Stimulated activated CD8-positive, alpha-beta memory T cell treated with anti-CD3 and anti-CD28 coated beads, Interleukin-7, amount 100 ng/mL, for 24 hours (primary cell): ENCODE results near the gene PRDM16.

Experiments
- DNase-seq: peaks from one replicate; pipeline ENCODE4 v3.0.0-alpha.2; 2020; ENCODE audit warnings: low read depth

PRDM16 gene

GRCh38 chr1:3339856-3340255 lies 270.9 kb downstream of the PRDM16 start:
- DNase-seq: no peak

- DNase-seq: no peak
Observed at GRCh38 chr1:3340548-3341235, 271.7 kb downstream of the PRDM16 start.

GRCh38 chr1:3341236-3341994 lies 272.4 kb downstream of the PRDM16 start:
- DNase-seq: no peak

- DNase-seq: no peak
Observed at GRCh38 chr1:3342960-3343359, 274.0 kb downstream of the PRDM16 start.

GRCh38 chr1:3344395-3344794 lies 275.4 kb downstream of the PRDM16 start:
- DNase-seq: no peak

GRCh38 chr1:3345792-3346191 lies 276.8 kb downstream of the PRDM16 start:
- DNase-seq: no peak

GRCh38 chr1:3346478-3346877 lies 277.5 kb downstream of the PRDM16 start:
- DNase-seq: no peak

- DNase-seq: no peak
Observed at GRCh38 chr1:3347257-3348020, 278.4 kb downstream of the PRDM16 start.

- no peak for DNase-seq
Observed at GRCh38 chr1:3348196-3348865, 279.3 kb downstream of the PRDM16 start.

GRCh38 chr1:3349161-3349967 lies 280.4 kb downstream of the PRDM16 start:
- DNase-seq: no peak

GRCh38 chr1:3349968-3350299 lies 280.9 kb downstream of the PRDM16 start:
- no peak for DNase-seq

GRCh38 chr1:3350506-3351261 lies 281.7 kb downstream of the PRDM16 start:
- no peak for DNase-seq

- no peak for DNase-seq
Observed at GRCh38 chr1:3351449-3352298, 282.7 kb downstream of the PRDM16 start.

- no peak for DNase-seq
Observed at GRCh38 chr1:3352299-3352951, 283.4 kb downstream of the PRDM16 start.

- no peak for DNase-seq
Observed at GRCh38 chr1:3352952-3353331, 283.9 kb downstream of the PRDM16 start.

- DNase-seq: no peak
Observed at GRCh38 chr1:3353876-3354275, 284.9 kb downstream of the PRDM16 start.

GRCh38 chr1:3355089-3355488 lies 286.1 kb downstream of the PRDM16 start:
- DNase-seq: no peak

GRCh38 chr1:3355894-3356826 lies 287.2 kb downstream of the PRDM16 start:
- no peak for DNase-seq
